DND-41 (cell line): ENCODE results near the gene PCSK4.

Experiments
- CTCF ChIP-seq: IDR thresholded peaks from 2 replicates; pipeline ENCODE4 v1.5.1; 2012; ENCODE audit warnings: borderline replicate concordance, low read length, moderate library complexity, mild to moderate bottlenecking; ENCODE audit not compliant: poor library complexity, severe bottlenecking; ENCODE audit errors: extremely low read depth
- EZH2 ChIP-seq: IDR thresholded peaks from 3 replicates; pipeline ENCODE4 v1.6.1; 2012; ENCODE audit warnings: borderline replicate concordance, low read depth, mild to moderate bottlenecking, moderate library complexity, low read length, inconsistent platforms; ENCODE audit not compliant: severe bottlenecking

- TF ChIP-seq CTCF (no peak), EZH2 (no peak)
These were observed 43.3 kb downstream of the PCSK4 start for GRCh38 chr19:1446713-1447481.
